Measurements from ENCODE around the gene NAA50. TPM values are rescaled to one million over a fixed set of nuclear protein-coding genes. Genes with fewer than 3 reads are reported as not detected.
A peak's percentile ranks its signal among the peaks of the same experiment; 100 is the strongest.

NAA50 gene
- total and polyA plus RNA-seq, 4 donors = 27.8 to 82.7 (median 61.4) TPM

DNA sequence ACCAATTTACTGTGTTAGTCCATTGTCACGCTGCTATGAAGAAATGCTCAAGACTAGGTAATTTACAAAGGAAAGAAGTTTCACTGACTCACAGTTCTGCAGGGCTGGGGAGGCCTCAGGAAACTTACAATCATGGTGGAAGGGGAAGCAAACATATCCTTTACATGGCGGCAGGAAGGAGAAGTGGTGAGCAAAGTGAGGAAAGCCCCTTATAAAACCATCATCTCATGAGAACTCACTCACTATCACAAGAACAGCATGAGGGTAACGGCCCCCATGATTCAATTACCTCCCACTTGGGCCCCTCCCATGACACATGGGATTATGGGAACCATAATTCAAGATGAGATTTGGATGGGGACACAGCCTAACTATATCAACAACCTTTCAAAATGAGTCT lies 69.8 kb downstream of the NAA50 start:
- DNase-seq (no peak), ATAC-seq (ENCODE audit: insufficient read depth, low FRiP score) (no peak)
- H3K9ac ChIP-seq (ENCODE audit: insufficient read depth in 1 of 2, low read length in 2 of 2) = no peak overlapping the region
- no peaks in the 10 kb centered on the region for H3K9me3 ChIP-seq (ENCODE audit: control insufficient read depth in 4 of 4, insufficient read depth in 3 of 4, low read length in 3 of 4)
- WGBS, 2 donors = 43 to 79% methylated on average over 3 of the region's 3 CpGs
- H3K4me3 ChIP-seq = no peak overlapping the region
- H3K4me1 ChIP-seq (ENCODE audit: control insufficient read depth in 5 of 5, insufficient read depth in 5 of 5, low read length in 5 of 5) = no peaks in the 10 kb centered on the region
- H3K27me3 ChIP-seq (ENCODE audit: control insufficient read depth in 3 of 3, insufficient read depth in 3 of 3, low read length in 2 of 3) = no peaks in the 10 kb centered on the region
- H3K27ac ChIP-seq (ENCODE audit: low read depth in 1 of 2, low read length in 1 of 2) = no peak overlapping the region
- TF ChIP-seq, protein P1, sequence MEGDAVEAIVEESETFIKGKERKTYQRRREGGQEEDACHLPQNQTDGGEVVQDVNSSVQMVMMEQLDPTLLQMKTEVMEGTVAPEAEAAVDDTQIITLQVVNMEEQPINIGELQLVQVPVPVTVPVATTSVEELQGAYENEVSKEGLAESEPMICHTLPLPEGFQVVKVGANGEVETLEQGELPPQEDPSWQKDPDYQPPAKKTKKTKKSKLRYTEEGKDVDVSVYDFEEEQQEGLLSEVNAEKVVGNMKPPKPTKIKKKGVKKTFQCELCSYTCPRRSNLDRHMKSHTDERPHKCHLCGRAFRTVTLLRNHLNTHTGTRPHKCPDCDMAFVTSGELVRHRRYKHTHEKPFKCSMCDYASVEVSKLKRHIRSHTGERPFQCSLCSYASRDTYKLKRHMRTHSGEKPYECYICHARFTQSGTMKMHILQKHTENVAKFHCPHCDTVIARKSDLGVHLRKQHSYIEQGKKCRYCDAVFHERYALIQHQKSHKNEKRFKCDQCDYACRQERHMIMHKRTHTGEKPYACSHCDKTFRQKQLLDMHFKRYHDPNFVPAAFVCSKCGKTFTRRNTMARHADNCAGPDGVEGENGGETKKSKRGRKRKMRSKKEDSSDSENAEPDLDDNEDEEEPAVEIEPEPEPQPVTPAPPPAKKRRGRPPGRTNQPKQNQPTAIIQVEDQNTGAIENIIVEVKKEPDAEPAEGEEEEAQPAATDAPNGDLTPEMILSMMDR (IDR thresholded peaks at IDR 0.05; ENCODE audit: control extremely low read depth, extremely low read depth) = no peak
- H3K36me3 ChIP-seq (ENCODE audit: control insufficient read depth in 4 of 4, insufficient read depth in 4 of 4, low read length in 4 of 4) = peaks cover 6 to 13% (median 7%) of the 10 kb centered on the region in 4 donors

DNA sequence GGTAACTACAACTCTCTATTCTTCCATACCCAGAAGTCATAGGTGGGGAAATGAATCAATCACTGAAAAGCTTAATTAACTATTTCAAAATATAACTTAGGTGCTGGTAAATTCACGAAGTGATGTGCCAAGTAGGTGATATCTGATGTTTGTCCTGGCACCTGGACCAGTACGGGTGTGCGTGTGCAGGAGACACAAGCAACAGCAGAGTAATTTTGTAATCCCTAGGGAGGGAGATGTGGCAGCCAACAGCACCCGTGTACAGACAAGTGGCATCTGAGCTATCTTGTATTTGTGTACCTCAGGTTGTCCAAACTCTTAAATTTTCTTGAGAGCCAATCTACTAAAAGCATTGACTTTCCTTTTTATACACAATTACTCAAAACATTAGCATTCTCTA lies 72.5 kb downstream of the NAA50 start:
- H3K4me3 ChIP-seq = no peak overlapping the region
- peaks cover 6 to 13% (median 7%) of the 10 kb centered on the region in 4 donors for H3K36me3 ChIP-seq (ENCODE audit: control insufficient read depth in 4 of 4, insufficient read depth in 4 of 4, low read length in 4 of 4)
- H3K9ac ChIP-seq (ENCODE audit: insufficient read depth in 1 of 2, low read length in 2 of 2) = no peak overlapping the region

DNA sequence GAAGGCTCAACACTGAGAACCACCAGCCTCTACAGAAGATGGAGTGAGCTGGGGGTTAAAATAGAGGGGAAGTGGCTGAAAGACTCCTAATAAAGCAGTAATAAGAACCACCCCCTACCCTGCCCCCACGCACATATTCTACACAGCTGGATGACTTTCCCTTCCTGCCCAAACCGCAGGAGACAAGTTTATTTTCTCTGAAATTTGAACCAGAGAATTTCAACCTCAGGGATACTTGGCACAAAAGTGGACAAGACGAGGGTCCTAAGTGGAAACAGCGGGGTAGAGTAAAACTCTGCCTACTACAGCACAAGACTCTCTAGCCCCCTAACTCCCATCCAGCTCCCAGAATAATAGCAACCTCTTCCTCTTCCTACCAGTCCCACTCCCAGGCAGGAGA lies 78.0 kb downstream of the NAA50 start:
- DNase-seq (peak in 2 of 3 donors; percentile 24 to 55), ATAC-seq (ENCODE audit: insufficient read depth, low FRiP score) (no peak)
- H3K27me3 ChIP-seq (ENCODE audit: control insufficient read depth in 3 of 3, insufficient read depth in 3 of 3, low read length in 2 of 3) = no peaks in the 10 kb centered on the region
- no peak overlapping the region for H3K9ac ChIP-seq (ENCODE audit: insufficient read depth in 1 of 2, low read length in 2 of 2)
- H3K9me3 ChIP-seq (ENCODE audit: control insufficient read depth in 4 of 4, insufficient read depth in 3 of 4, low read length in 3 of 4) = no peaks in the 10 kb centered on the region
- TF ChIP-seq, protein P1 (IDR thresholded peaks at IDR 0.05; ENCODE audit: control extremely low read depth, extremely low read depth) = no peak
- no peak overlapping the region for H3K4me3 ChIP-seq
- peaks cover 0 to 3% (median 0%) of the 10 kb centered on the region in 5 donors for H3K4me1 ChIP-seq (ENCODE audit: control insufficient read depth in 5 of 5, insufficient read depth in 5 of 5, low read length in 5 of 5)
- WGBS, 2 donors = 35 to 66% methylated on average over 4 of the region's 4 CpGs
- H3K36me3 ChIP-seq (ENCODE audit: control insufficient read depth in 4 of 4, insufficient read depth in 4 of 4, low read length in 4 of 4) = peaks cover 0 to 8% (median 3%) of the 10 kb centered on the region in 4 donors
- H3K27ac ChIP-seq (ENCODE audit: low read depth in 1 of 2, low read length in 1 of 2) = no peak overlapping the region

More for the DNA sequence above, 72.5 kb downstream of the NAA50 start:
- H3K9me3 ChIP-seq (ENCODE audit: control insufficient read depth in 4 of 4, insufficient read depth in 3 of 4, low read length in 3 of 4) = no peaks in the 10 kb centered on the region
- H3K4me1 ChIP-seq (ENCODE audit: control insufficient read depth in 5 of 5, insufficient read depth in 5 of 5, low read length in 5 of 5) = no peaks in the 10 kb centered on the region
- no peak for DNase-seq
- no peak for ATAC-seq (ENCODE audit: insufficient read depth, low FRiP score)
- no peak overlapping the region for H3K27ac ChIP-seq (ENCODE audit: low read depth in 1 of 2, low read length in 1 of 2)
- TF ChIP-seq, protein P1 (IDR thresholded peaks at IDR 0.05; ENCODE audit: control extremely low read depth, extremely low read depth) = no peak
- no peaks in the 10 kb centered on the region for H3K27me3 ChIP-seq (ENCODE audit: control insufficient read depth in 3 of 3, insufficient read depth in 3 of 3, low read length in 2 of 3)
- WGBS, 2 donors = 90% methylated on average over 4 of the region's 4 CpGs

Other genes starting within 250 kb of the NAA50 start
- 10 to 100 TPM; 10.2 to 48.5 TPM for gene SPICE1, start 231.1 kb downstream of the NAA50 start, total RNA-seq
- gene SPICE1, start 231.1 kb downstream of the NAA50 start, polyA plus RNA-seq = 1 to 10 TPM; 2.9 to 4.3 TPM
- 10 to 100 TPM in 1 of 2 donors, 1 to 10 TPM in 1; 5.0 to 16.3 TPM for gene SIDT1, start 213.7 kb downstream of the NAA50 start, total RNA-seq
- 1 to 10 TPM; 1.0 to 4.1 TPM for gene SIDT1, start 213.7 kb downstream of the NAA50 start, polyA plus RNA-seq
- gene USF3, start 49.6 kb downstream of the NAA50 start, total RNA-seq = 10 to 100 TPM; 14.3 to 21.3 TPM
- gene USF3, start 49.6 kb downstream of the NAA50 start, polyA plus RNA-seq = 1 to 10 TPM; 5.2 to 5.4 TPM
- gene ATP6V1A, start 786 bp upstream of the NAA50 start, total RNA-seq = 10 to 100 TPM; 68.5 to 99.6 TPM
- 10 to 100 TPM; 23.1 to 32.2 TPM for gene ATP6V1A, start 786 bp upstream of the NAA50 start, polyA plus RNA-seq
- 10 to 100 TPM in 1 of 2 donors, 1 to 10 TPM in 1; 7.5 to 12.9 TPM for gene GRAMD1C, start 92.5 kb upstream of the NAA50 start, total RNA-seq
- gene GRAMD1C, start 92.5 kb upstream of the NAA50 start, polyA plus RNA-seq = 10 to 100 TPM in 1 of 2 donors, 1 to 10 TPM in 1; 4.4 to 10.1 TPM
- 10 to 100 TPM in 1 of 2 donors, 1 to 10 TPM in 1; 7.7 to 14.9 TPM for gene ZDHHC23, start 201.8 kb upstream of the NAA50 start, total RNA-seq
- gene ZDHHC23, start 201.8 kb upstream of the NAA50 start, polyA plus RNA-seq = 1 to 10 TPM; 2.9 to 3.2 TPM

Measured in lung (tissue), 12 donors.